ENCODE measurements around the gene SLC35G6.

SLC35G6 gene

DNA sequence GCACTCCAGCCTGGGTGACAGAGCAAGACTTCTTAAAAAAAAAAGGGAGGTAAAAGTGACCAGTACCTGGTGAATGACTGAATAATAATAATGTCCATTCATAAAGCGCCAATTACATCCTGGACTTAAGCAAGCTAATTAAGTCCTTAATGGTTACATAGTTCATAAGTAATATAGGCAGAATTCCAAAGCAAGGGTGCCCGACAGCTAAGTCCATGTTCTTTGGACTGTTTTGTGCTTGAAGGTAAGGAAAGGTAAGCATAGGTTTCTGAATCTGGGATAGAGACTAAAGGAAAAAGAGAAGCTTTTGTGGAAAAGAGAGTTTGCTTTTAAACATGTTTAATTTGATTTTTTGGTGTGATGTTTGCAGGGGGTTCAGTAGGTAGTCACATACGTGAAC, 12.7 kb downstream of the SLC35G6 start:
- peaks cover 20% of the 10 kb centered on the region for H4K20me1 ChIP-seq (ENCODE audit: control insufficient read depth, insufficient read depth, low read depth, low read length)
- TF ChIP-seq EZH2phosphoT487 (IDR thresholded peaks at IDR 0.05; ENCODE audit: borderline replicate concordance, low read length) = no peak
- TF ChIP-seq, protein P1, sequence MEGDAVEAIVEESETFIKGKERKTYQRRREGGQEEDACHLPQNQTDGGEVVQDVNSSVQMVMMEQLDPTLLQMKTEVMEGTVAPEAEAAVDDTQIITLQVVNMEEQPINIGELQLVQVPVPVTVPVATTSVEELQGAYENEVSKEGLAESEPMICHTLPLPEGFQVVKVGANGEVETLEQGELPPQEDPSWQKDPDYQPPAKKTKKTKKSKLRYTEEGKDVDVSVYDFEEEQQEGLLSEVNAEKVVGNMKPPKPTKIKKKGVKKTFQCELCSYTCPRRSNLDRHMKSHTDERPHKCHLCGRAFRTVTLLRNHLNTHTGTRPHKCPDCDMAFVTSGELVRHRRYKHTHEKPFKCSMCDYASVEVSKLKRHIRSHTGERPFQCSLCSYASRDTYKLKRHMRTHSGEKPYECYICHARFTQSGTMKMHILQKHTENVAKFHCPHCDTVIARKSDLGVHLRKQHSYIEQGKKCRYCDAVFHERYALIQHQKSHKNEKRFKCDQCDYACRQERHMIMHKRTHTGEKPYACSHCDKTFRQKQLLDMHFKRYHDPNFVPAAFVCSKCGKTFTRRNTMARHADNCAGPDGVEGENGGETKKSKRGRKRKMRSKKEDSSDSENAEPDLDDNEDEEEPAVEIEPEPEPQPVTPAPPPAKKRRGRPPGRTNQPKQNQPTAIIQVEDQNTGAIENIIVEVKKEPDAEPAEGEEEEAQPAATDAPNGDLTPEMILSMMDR (IDR thresholded peaks at IDR 0.05; ENCODE audit: low read depth, low read length, poor library complexity, severe bottlenecking) = no peak
- peaks cover 90% of the 10 kb centered on the region for H3K36me3 ChIP-seq (ENCODE audit: control insufficient read depth, low read length)
- H3F3A ChIP-seq (ENCODE audit: control insufficient read depth, insufficient read depth) = 0 out of 2 replicates have a peak, but pooled peaks cover 2% of the 10 kb centered on the region
- H3K9me3 ChIP-seq (ENCODE audit: control insufficient read depth, insufficient read depth, low read length) = no peaks in the 10 kb centered on the region
- peaks cover 3% of the 10 kb centered on the region for H3K4me1 ChIP-seq (ENCODE audit: control insufficient read depth, low read length)
- H3K79me2 ChIP-seq (ENCODE audit: control insufficient read depth, low read length) = peaks cover 72% of the 10 kb centered on the region
- no peak overlapping the region for H3K4me3 ChIP-seq (ENCODE audit: low read length)
- H3K27ac ChIP-seq (ENCODE audit: low read depth, low read length) = no peak overlapping the region
- no peak overlapping the region for H3K4me2 ChIP-seq (ENCODE audit: low read length)
- no peaks in the 10 kb centered on the region for H3K27me3 ChIP-seq (ENCODE audit: control insufficient read depth, low read length)
- H3K9me2 ChIP-seq (replicated peaks; ENCODE audit: control insufficient read depth, low read length) = no peaks in the 10 kb centered on the region

DNA sequence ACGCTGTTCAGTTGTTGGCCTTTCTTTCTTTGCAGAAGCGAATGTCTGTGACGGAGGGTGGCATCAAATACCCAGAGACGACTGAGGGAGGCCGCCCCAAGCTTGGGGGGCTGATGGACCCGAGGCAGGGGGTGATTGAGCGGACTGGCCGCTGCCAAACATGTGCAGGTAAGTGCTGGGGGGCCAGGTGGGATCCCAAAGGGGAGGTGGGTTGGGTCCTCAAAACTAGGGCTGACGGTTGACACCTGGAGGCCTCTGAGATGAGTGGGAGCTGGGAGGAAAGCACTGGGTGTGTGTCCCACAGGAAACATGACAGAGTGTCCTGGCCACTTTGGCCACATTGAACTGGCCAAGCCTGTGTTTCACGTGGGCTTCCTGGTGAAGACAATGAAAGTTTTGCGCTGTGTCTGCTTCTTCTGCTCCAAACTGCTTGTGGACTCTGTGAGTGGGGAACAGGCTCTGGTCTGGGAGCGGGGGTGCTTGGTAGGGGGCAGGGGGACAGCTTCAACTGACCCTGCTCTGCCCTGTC, 14.7 kb downstream of the SLC35G6 start:
- peaks cover 52% of the 10 kb centered on the region for H3K79me2 ChIP-seq (ENCODE audit: control insufficient read depth, low read length)
- H3K27ac ChIP-seq (ENCODE audit: low read depth, low read length) = no peak overlapping the region
- no peak overlapping the region for H3K4me3 ChIP-seq (ENCODE audit: low read length)
- peaks cover 86% of the 10 kb centered on the region for H3K36me3 ChIP-seq (ENCODE audit: control insufficient read depth, low read length)
- no peaks in the 10 kb centered on the region for H3K9me2 ChIP-seq (replicated peaks; ENCODE audit: control insufficient read depth, low read length)
- H3K27me3 ChIP-seq (ENCODE audit: control insufficient read depth, low read length) = no peaks in the 10 kb centered on the region
- H3K9me3 ChIP-seq (ENCODE audit: control insufficient read depth, insufficient read depth, low read length) = no peaks in the 10 kb centered on the region
- no peaks in the 10 kb centered on the region for H3F3A ChIP-seq (ENCODE audit: control insufficient read depth, insufficient read depth)
- H3K4me2 ChIP-seq (ENCODE audit: low read length) = no peak overlapping the region
- peaks cover 14% of the 10 kb centered on the region for H4K20me1 ChIP-seq (ENCODE audit: control insufficient read depth, insufficient read depth, low read depth, low read length)
- no peaks in the 10 kb centered on the region for H3K4me1 ChIP-seq (ENCODE audit: control insufficient read depth, low read length)
- no peak for TF ChIP-seq EZH2phosphoT487 (IDR thresholded peaks at IDR 0.05; ENCODE audit: borderline replicate concordance, low read length)
- TF ChIP-seq, protein P1 (IDR thresholded peaks at IDR 0.05; ENCODE audit: low read depth, low read length, poor library complexity, severe bottlenecking) = no peak

DNA sequence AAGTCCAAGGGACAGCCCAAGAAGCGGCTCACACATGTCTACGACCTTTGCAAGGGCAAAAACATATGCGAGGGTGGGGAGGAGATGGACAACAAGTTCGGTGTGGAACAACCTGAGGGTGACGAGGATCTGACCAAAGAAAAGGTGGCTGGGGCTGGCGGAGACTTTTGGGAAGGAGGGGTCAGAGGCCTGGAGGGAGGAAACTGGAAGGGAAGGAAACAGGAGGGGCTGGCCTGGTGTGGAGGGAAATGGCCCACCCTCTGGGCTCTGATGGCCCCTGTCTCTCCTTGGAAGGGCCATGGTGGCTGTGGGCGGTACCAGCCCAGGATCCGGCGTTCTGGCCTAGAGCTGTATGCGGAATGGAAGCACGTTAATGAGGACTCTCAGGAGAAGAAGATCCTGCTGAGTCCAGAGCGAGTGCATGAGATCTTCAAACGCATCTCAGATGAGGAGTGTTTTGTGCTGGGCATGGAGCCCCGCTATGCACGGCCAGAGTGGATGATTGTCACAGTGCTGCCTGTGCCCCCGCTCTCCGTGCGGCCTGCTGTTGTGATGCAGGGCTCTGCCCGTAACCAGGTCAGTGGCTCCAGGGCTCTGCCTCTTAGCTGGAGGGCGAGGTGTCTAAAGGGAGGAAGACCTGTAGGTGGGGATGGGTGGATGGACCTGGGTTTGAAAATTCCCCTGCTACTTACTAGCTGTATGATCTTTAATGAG, 15.4 kb downstream of the SLC35G6 start:
- TF ChIP-seq, protein P1 (IDR thresholded peaks at IDR 0.05; ENCODE audit: low read depth, low read length, poor library complexity, severe bottlenecking) = no peak
- TF ChIP-seq EZH2phosphoT487 (IDR thresholded peaks at IDR 0.05; ENCODE audit: borderline replicate concordance, low read length) = no peak
- Histone ChIP-seq H3K27ac (ENCODE audit: low read depth, low read length) (no peak overlapping the region), H3K27me3 (ENCODE audit: control insufficient read depth, low read length) (no peaks in the 10 kb centered on the region), H3F3A (ENCODE audit: control insufficient read depth, insufficient read depth) (no peaks in the 10 kb centered on the region), H3K4me1 (ENCODE audit: control insufficient read depth, low read length) (no peaks in the 10 kb centered on the region), H4K20me1 (ENCODE audit: control insufficient read depth, insufficient read depth, low read depth, low read length) (peaks cover 12% of the 10 kb centered on the region), H3K4me2 (ENCODE audit: low read length) (no peak overlapping the region), H3K9me2 (replicated peaks; ENCODE audit: control insufficient read depth, low read length) (no peaks in the 10 kb centered on the region), H3K36me3 (ENCODE audit: control insufficient read depth, low read length) (peaks cover 86% of the 10 kb centered on the region), H3K79me2 (ENCODE audit: control insufficient read depth, low read length) (peaks cover 45% of the 10 kb centered on the region), H3K4me3 (ENCODE audit: low read length) (no peak overlapping the region), H3K9me3 (ENCODE audit: control insufficient read depth, insufficient read depth, low read length) (no peaks in the 10 kb centered on the region)
